Occipital lobe (tissue), 2 donors: ENCODE measurements around the gene PLB1. TPM values are rescaled to one million over a fixed set of nuclear protein-coding genes. Genes with fewer than 3 reads are reported as not detected.
"Not testable (repeated sequence)": the region's sequence is repeated elsewhere in the genome, so short reads cannot be mapped to it uniquely, and the experiment has no call there.

Experiments
- DNase-seq: peaks from one replicate; lab custom pipeline; 2025; lab: John Stamatoyannopoulos, UW
- total RNA-seq: library from RNA; depleted of rRNA; stranded (reverse); fragments of >200 nt; gene quantifications from one replicate; pipeline ENCODE4 v1.2.3, GENCODE V29; 2014

PLB1 gene
- total RNA-seq, 1 donor from 2014 or later = 2.3 TPM

DNA sequence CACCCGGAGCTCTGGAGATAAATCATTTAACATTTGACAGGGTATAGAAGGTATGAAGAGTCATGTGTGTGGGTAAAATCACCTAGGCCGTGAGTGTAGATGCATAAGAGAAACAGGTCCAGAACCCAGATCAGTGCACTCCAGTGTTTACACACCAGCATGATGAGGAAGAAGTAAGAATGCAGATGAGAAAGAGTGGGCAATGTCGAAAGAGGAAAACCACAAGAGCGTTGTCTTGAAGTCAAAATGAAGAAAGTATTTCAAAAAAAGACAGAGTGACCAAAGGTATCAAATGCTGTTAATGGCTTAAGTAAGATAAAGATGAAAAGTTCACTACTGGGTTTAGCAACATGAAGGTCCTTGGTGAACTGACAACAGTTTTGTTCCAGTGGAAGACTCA lies 32.0 kb upstream of the PLB1 start:
- DNase-seq = no peak

DNA sequence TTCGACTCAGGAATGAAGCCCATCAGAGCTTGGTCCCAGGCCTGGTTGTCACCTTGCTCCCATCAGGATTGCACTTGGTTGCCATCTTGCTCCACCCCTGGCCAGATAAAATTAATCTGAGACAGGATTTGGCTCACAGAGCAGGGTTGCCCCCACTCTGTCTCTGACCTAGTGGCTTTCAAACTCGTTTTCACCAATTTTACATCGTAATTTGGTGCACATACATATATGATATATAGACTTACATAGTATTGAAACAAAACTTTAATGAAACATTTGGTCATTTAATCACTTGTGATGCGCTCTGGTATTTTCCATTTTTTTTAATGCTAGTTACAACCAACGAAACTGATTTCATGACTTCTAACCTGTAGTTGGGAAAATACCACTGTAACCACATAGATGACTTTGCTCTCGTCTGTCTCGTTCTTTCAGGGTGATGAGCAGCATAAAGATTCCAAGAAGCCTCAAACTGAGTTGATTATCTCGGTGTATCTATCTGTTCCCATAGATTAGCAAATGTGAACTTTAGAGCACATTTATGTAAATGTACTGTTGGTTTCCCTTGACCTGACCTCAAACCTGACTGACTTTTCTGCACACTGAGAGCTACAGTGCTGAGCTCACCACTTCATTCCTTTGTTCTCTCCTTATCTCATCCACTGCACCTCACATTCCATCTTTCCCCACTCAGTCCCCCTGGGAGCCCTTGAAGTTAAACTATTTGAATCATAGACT lies 30.5 kb upstream of the PLB1 start:
- DNase-seq = no peak

DNA sequence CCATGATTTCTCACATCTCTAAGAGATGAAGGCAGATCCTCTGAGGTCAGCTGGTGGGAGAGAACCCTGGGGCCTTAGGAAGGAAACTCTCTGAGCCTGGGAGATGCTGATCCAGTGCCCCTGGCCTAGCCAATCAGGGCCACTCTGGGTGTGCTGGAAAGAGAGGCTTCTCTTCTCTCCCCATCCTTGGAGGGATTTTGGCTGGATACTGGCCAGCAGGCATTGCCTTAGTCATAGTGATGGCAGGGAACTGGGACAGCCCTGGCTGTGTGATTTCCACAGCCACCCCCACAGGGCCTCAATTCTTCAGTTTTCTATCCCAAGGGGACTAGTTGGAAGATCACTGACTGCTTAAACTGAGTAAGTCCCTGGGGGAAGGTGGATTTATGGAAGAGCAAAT lies 26.6 kb upstream of the PLB1 start:
- peak; percentile 30 for DNase-seq

DNA sequence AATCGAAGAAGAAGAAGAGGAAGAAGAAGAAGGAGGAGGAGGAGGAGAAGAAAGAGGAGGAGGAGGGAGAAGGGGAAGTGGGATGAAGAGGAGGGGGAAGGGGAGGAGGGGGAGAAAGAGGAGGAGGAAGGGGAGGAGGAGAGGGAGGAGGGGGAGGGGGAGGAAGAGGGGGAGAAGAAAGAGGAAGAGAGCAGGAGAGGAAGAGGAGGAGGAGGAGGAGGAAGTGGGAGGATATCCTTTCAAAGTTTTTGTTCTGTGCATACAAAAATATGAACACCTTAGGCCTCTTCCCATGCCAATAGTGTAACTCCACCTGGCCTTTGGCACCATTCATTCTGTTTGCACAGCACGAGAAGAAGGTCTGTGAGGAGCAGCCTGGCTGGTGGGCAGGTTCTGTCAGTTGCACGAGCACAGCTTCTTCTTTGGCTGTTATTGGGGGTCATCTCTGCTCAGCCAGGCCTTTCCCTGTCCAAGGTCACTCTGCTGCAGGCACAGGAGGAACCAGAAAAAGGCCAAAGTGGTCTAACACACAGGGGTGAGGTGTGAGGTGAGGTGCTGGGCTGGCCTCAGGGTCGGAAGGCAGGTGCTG lies 25.8 kb upstream of the PLB1 start:
- DNase-seq = no peak

DNA sequence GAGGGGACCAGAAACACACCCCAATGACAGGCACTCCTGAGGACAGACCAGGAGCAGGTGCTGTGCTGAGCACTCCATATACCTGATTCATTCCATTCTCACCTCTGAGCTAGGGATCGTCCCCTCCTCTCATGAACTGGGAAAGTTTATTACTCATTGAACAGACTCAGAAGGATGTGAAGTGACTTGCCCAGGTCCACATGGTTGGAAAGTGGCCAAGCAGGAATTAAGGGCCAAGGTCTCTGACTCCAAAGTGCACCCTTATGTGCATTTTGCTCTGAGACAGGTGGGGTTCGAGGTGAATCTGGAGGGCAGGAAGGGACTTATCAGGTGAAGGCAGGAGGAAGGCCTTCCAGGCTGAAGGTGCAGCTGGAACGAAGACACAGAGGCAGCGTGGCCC lies 25.1 kb upstream of the PLB1 start:
- no peak for DNase-seq

DNA sequence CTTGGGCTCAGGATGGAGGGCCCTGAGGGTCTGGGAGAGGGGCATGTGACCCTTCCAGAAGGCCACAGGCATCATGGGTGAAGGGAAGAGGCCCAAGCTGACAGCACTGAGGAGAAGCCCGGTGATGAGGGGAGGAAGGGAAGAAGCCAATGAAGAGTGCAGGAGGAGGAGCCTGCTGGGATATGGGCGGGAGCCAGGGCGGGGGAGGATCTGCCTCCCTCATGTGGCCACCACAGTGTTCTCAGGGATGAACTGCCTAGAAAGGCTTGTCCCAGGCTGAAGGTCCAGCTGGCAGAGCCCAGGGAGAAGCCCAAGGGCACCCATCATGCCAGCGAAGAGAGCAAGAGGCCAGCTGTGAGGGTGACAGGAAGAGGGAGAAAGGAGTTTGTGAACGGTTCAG lies 24.6 kb upstream of the PLB1 start:
- DNase-seq = no peak

DNA sequence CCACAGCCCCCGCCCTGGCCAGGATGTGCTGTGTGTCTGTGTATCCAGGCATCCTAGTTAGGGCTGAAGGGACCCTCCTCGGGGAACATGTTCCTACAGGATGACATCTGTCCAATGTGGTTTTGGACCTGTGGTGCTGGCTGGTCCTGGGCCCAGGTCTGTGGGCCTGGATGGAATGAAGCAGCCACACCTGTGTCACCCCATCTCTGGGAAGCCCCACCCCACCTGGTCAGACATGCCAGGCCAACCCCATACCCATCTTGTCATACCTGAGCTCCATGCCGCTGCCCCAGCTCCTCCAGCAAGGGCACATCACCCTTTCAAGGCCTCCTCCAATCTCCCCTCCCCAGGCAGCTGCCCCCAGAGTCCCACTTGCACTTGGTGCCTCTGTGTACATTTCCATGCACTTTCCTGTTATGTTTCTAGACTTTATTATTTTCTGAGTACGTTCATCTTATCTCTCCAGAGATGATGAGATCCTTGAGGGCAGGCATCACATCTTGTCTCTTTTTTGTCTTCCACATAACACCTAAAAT lies 24.1 kb upstream of the PLB1 start:
- DNase-seq = no peak

DNA sequence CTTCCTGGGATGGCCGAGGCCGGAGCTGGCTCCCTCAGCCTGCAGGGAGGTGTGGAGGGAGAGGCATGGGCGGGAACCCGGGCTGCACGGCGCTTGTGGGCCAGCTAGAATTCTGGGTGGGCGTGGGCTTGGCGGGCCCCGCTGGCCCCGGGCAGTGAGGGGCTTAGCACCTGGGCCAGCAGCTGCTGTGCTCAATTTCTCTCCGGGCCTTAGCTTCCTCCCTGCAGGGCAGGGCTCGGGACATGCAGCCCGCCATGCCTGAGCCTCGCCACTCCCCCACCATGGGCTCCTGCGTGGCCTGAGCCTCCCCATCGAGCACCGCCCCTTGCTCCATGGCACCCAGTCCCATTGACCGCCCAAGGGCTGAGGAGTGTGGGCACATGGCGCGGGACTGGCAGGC lies 23.2 kb upstream of the PLB1 start:
- not testable (repeated sequence) for DNase-seq

DNA sequence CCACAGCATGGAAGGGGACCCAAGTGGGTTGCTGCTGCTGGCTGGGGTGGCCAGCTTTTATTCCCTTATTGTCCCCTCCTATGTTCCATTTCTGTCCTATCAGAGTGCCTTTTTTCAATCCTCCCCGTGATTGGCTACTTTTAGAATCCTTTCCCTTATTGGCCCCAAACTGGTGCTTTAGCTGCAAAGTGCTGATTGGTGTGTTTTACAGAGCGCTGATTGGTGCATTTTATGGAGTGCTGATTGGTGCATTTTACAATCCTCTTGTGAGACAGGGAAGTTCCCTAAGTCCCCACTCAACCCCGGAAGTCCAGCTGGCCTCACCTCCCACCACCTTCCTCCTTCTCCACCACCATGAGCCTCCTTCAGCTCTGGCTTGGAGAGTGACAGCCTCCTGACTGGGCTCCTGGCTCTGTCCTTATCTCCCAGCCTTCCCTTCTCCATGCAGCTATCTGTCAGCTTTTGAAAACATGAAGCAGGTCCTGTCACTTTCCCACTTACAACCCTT lies 20.7 kb upstream of the PLB1 start:
- DNase-seq = no peak

DNA sequence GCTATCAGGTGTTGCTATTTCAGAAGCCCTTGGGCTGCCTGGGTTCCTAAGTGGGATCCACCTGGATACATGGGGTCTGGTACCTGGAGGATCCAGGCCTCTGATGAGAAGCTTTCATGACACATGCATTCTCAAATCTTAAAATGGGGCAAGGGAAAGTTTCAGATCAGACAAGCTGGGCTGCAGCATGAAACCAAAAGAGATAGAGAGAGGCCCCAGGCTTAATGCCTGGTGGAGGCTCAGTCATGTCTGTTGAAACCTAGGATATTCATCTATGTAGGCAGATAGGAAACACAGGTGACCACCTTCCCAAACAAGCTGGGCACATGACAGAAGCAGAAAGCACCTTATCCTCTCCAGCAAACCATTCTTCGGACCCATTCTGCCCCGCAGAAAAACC lies 18.8 kb upstream of the PLB1 start:
- DNase-seq = no peak

DNA sequence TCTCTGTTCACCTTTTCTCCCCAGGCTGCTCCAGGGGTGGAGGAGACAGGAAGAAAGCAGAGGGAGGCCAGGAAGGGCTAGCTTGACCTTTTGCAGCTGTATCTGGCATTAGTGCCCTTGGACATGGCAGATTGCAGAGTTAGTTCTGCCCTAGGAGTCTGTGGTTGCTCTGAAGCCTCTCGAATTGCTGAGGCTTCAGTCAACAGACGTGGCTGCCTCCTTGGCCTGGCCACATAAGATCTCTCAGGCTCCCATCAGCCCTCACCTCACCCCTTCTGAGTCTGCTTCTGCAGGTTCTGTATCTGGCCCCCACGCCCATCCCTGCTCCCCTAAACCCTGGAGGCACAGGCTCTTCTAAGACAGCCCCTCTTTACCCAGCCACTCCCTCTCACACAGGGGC lies 18.2 kb upstream of the PLB1 start:
- DNase-seq = no peak

DNA sequence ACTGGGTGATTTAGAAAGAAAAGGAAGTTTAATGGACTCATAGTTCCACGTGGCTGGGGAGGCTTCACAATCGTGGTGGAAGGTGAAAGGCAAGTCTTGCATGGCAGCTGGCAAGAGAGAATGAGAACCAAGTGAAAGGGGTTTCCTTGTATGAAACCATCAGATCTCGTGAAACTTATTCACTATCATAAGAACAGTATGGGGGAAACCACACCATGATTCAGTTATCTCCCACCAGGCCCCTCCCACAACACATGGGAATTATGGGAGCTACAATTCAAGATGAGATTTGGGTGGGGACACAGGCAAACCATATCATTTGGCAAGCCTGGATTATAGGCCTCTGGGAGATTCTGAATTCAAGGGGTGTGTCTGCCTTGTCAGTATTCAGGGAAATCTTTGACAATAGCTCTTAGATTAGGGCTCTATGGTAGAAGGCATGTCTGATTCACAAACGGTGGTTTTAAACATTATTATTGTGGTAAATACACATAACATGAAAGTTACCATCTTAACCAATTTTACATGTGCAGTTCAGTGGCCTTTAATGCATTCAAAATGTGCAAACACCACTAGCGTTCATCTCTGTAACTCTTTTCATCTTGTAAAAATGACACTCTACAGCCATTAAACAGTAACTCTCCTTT lies 15.3 kb upstream of the PLB1 start:
- no peak for DNase-seq

DNA sequence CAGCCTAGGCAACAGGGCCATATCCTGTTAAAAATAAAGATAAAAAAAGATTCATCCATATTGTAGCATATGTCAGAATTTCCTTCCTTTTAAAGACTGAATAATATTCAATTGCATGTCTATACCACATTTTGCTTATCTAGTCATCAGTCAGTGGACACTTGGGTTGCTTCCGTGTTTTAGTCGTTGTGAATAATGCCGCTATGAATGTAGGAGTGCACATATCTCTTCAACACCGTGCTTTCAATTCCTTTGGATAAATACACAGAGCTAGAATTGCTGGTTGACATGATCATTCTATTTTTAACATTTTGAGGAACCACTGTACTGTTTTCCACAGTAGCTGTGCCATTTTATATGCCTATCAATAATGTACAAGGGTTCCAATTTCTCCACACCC lies 14.0 kb upstream of the PLB1 start:
- DNase-seq = no peak

DNA sequence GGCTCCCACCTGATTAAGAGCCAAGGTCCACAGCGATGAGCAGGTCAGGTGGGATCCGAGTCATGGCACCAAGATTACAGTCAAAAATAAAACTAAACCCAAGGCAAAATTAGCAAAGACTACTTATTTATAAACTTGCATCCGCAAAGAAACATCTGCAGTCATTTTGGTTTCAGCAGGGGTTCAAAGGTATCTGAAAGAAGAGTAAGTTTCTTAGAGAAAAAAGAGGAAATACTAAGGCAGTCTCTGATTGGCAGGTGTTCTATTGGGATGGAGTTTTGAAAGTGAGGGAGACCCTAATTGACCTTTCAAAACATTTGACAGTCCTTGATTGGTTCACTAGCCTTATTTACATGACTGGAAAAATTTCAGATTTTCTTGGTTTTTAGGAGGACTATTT lies 11.0 kb upstream of the PLB1 start:
- no peak for DNase-seq

DNA sequence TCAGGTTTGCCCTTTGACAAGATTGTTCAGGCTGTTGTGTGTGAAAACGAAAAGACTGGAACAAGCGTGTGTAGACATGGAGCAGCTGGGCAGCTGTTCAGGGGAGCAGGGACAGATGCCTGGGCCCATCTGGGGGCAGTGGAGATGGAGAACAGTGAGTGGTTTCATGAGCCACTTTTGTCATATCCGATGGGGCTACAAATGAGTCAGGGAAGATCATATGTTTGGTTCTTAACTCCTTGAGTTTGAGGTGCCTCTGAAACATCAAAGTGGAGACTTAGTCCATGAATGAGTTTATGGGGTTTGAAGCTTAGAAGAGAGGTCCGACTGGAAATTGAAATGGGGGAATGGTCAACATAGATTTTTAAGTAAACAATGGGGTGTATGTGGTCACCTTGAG lies 9.3 kb upstream of the PLB1 start:
- DNase-seq = no peak

DNA sequence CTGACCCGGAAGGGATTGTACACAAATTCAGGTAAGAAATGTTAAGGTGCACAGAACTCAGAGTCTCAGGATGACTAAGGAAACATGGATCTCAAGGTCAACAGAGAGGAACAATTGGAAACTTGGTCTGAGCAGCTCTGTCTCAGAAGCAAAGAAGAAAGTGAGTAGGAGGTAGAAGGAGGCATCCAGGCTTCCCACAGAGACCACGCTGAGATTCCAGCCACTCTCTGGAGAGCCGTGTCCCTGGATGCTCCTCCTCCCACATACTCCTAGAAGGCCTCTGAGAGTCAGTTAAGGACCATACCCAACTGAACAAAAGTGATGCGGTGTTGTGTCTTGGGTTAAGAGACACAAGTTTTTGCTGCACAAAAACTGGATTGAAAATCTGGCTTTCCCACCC lies 8.6 kb upstream of the PLB1 start:
- DNase-seq = no peak

DNA sequence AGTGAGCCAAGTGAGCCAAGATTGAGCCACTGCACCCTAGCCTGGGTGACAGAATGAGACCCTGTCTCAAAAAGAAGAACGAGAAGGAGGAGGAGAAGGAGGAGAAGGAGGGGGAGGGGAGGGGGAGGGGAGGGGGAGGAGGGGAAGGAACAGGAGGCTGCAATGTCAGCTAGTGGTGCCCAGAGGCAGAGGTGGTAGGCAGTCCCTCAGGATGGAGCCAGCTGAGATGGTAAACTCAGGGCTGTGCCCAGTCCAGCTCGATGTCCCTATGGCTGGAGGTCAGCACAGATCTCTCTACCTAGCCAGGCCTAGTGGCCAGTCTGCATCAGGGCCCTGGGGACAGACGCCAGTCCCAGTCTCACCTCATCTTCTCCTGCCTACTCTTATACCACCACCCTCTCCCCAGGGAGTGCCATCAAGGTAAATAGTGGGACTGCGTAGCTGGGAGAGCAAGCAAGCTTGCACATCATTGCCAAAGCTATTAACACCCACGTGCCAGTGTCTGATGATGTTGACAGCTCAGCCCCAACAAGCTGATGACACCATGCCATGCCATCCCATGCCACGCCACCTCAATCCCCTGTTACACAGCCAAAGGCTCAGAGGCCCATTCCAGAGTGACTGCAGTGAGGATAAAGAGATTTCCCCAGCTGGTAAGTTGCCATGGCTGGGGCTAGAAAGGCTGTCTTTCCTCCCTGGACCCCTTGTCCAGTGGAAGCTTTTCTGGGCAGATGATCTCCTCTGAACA lies 7.6 kb upstream of the PLB1 start:
- DNase-seq = no peak

DNA sequence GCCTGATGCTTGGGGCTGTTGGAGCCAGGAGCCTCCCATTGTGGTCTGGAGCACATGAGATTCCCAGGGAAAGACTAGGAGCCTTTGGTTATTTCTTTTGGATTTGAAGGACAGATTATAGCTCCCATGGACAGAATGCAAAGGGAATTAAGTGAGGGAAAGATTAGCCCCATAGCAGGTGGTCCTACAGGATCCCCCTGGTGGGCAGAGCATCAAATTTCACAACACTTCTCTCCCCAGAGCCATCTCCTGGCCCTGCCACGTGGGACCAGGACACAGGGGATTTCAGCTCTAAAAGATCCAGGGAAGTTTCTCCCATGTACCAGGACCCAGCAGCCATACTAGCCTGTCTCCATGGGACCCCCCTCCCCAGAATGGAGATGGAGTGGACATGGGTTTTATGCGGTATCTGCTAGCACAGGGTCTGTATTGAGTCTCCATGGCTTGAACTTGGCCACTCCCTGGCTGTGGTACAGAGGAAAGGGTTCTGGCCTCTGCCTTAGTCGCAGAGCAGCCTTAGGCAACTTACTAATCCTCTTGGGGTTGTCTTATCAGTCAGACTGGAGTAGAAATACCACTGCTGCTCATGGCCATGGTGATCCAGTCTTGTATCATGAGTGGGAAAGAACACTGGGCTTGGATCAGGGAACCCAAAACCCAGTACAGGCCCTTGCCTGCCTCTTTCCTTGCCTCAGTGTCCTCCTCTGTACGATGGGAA lies 6.8 kb upstream of the PLB1 start:
- no peak for DNase-seq

DNA sequence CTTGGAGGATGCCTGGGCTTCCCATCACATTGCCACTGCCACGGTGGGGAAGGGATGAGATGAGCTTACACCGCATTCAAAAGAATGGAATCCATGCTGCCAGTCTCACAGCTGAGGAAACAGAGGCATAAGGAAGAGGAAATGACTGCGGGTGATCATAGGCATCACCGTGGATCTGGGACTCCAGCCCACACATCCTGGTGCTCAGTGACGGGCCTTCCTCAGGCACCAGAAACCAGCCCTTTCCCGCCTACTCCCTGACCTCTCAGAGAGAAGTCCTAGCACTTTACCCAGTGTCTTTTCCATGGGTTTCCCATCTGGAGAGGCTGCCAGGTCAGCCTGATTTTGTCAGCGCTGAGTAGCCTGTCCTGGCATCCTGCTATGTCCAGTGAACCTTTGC lies 5.3 kb upstream of the PLB1 start:
- no peak for DNase-seq

DNA sequence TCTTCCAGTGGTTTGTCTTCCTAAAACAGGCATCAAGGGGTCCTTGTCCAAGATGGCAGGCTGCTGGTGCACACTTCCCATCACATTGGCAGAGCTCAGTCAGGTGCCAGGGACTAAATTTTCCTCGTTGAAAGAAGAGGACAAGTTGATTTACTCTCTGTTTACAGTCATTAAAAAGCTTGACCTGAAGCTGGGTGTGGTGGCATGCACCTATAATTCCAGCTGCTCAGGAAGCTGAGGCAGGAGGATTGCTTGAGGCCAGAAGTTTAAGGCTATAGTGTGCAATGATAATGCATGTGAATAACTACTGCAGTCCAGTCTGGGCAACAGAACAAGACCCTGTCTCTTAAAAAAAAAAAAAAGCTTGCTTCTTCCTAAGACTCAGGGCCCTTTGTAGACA lies 3.6 kb upstream of the PLB1 start:
- no peak for DNase-seq

DNA sequence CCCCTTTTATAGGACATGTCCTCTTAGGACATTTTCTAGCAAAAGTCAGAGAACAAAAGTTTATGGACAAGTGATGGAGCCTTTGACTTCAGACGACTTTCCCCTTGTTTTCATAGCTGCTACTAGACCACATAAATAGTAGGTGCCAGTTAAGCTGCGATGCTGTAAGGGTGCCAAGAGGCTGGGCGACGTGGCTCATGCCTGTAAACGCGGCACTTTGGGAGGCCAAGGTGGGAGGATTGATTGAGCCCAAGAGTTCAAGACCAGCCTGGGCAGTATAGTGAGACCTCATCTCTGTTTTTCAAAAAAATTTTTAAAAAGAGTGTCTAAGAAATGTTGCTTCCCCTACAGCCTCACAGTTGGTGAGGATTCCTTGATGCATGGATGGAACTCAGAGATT lies 2.2 kb upstream of the PLB1 start:
- DNase-seq = no peak
